MG63 (cell line): Measurements from ENCODE around the gene MAPK8IP1. TPM values are rescaled to one million over a fixed set of nuclear protein-coding genes. Genes with fewer than 3 reads are reported as not detected.

Source experiments
- DNase-seq: peaks from one replicate; pipeline ENCODE4 v3.0.0-alpha.2; 2020
- H3K27me3 ChIP-seq: fragments of 250-450 bp; sonication (Bioruptor Pico); 2 replicates; pipeline ENCODE4 v1.5.1; 2020; ENCODE audit warnings: mild to moderate bottlenecking, moderate library complexity
- H3K36me3 ChIP-seq: fragments of 250-450 bp; sonication (Bioruptor Pico); 2 replicates; pipeline ENCODE4 v1.5.1; 2020; ENCODE audit warnings: mild to moderate bottlenecking, moderate library complexity
- H3K4me3 ChIP-seq: fragments of 250-450 bp; sonication (Bioruptor Pico); 2 replicates; pipeline ENCODE4 v1.5.1; 2020; ENCODE audit warnings: mild to moderate bottlenecking, moderate library complexity
- H3K9me3 ChIP-seq: fragments of 250-450 bp; sonication (Bioruptor Pico); 2 replicates; pipeline ENCODE4 v1.5.1; 2020; ENCODE audit warnings: mild to moderate bottlenecking, moderate library complexity
- total RNA-seq: library from RNA; depleted of rRNA; stranded (reverse); fragments of >200 nt; shearing (Covaris generic); gene quantifications from 2 replicates; pipeline ENCODE4 v1.2.3, GENCODE V29; 2014; ENCODE audit warnings: low replicate concordance

The MAPK8IP1 gene
- total RNA-seq, 1 experiment from 2014 or later = 15.5 TPM

GRCh38 chr11:45855308-45855707 lies 30.1 kb upstream of the MAPK8IP1 start:
- peaks cover 3% of the 10 kb centered on the region for H3K36me3 ChIP-seq
- H3K27me3 ChIP-seq = no peaks in the 10 kb centered on the region
- no peaks in the 10 kb centered on the region for H3K9me3 ChIP-seq
- DNase-seq = no peak
- H3K4me3 ChIP-seq = no peak overlapping the region

DNA sequence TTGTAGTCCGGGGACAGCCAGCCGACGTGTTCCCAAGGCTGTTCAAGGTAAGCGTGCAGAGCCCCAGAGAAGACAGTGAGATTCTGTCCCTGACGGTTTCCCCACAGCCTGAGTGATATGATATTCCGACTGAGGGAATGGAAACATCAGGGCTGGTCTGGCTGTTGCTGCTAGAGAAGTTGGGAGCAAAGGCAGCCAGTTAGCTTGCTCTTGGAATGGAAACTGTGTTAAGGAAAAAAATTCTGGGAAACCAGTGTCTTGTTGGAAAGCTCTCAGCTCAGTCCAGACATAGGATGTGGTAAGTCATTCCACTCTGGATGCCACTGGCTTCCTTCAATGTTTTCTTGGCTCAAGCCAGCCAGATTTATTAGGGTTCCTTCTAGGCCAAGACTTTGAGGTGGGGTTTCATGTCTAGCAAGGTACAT lies 29.4 kb upstream of the MAPK8IP1 start:
- no peaks in the 10 kb centered on the region for H3K9me3 ChIP-seq
- no peaks in the 10 kb centered on the region for H3K27me3 ChIP-seq
- no peak overlapping the region for H3K4me3 ChIP-seq
- no peak for DNase-seq
- peaks cover 9% of the 10 kb centered on the region for H3K36me3 ChIP-seq

GRCh38 chr11:45857961-45858474 lies 27.4 kb upstream of the MAPK8IP1 start:
- H3K9me3 ChIP-seq = no peaks in the 10 kb centered on the region
- H3K36me3 ChIP-seq = peaks cover 16% of the 10 kb centered on the region
- H3K4me3 ChIP-seq = no peak overlapping the region
- H3K27me3 ChIP-seq = no peaks in the 10 kb centered on the region
- DNase-seq = peak; percentile 64

GRCh38 chr11:45858751-45859398 lies 26.6 kb upstream of the MAPK8IP1 start:
- Histone ChIP-seq H3K27me3 (no peaks in the 10 kb centered on the region), H3K36me3 (peaks cover 18% of the 10 kb centered on the region), H3K9me3 (no peaks in the 10 kb centered on the region), H3K4me3 (no peak overlapping the region)
- DNase-seq = no peak

DNA sequence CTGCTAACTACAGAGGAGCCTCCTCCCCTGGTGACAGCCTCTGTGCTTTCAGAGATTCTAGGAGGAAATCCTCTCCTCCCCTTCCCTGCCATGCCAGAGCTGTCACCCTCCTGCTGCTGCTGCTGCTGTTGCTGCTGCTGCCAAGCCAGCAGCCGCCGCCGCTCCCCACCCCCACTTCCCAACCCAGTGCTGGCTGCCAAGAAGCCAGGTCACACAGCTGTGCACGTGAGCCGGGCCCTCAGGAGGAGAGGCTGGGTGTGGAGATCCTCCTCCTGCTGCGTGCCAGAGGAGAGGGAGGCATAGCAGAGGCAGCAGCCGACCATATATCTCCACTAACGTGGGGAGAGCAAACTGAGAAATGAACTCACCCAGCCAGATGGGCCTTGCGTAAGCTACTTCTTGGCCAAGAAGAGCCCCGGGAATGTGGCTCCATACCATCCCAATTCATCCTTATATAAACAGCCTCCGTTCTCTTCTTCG lies 25.8 kb upstream of the MAPK8IP1 start:
- H3K27me3 ChIP-seq = no peaks in the 10 kb centered on the region
- H3K36me3 ChIP-seq = peaks cover 18% of the 10 kb centered on the region
- no peaks in the 10 kb centered on the region for H3K9me3 ChIP-seq
- peak; percentile 98 for DNase-seq
- no peak overlapping the region for H3K4me3 ChIP-seq

- Histone ChIP-seq H3K9me3 (no peaks in the 10 kb centered on the region), H3K27me3 (no peaks in the 10 kb centered on the region), H3K36me3 (peaks cover 18% of the 10 kb centered on the region), H3K4me3 (no peak overlapping the region)
- no peak for DNase-seq
Measured at GRCh38 chr11:45860348-45860747, 25.1 kb upstream of the MAPK8IP1 start.

- H3K4me3 ChIP-seq = no peak overlapping the region
- no peaks in the 10 kb centered on the region for H3K9me3 ChIP-seq
- no peaks in the 10 kb centered on the region for H3K27me3 ChIP-seq
- peaks cover 18% of the 10 kb centered on the region for H3K36me3 ChIP-seq
- DNase-seq = no peak
Measured at GRCh38 chr11:45860764-45861510, 24.5 kb upstream of the MAPK8IP1 start.

- DNase-seq = no peak
- Histone ChIP-seq H3K4me3 (no peak overlapping the region), H3K36me3 (peaks cover 14% of the 10 kb centered on the region), H3K27me3 (no peaks in the 10 kb centered on the region), H3K9me3 (no peaks in the 10 kb centered on the region)
Measured at GRCh38 chr11:45864041-45864440, 21.4 kb upstream of the MAPK8IP1 start.

- no peaks in the 10 kb centered on the region for H3K9me3 ChIP-seq
- no peaks in the 10 kb centered on the region; the same call in 1 of the 2 replicates for H3K36me3 ChIP-seq
Measured at GRCh38 chr11:45869551-45869950, 15.9 kb upstream of the MAPK8IP1 start.

DNA sequence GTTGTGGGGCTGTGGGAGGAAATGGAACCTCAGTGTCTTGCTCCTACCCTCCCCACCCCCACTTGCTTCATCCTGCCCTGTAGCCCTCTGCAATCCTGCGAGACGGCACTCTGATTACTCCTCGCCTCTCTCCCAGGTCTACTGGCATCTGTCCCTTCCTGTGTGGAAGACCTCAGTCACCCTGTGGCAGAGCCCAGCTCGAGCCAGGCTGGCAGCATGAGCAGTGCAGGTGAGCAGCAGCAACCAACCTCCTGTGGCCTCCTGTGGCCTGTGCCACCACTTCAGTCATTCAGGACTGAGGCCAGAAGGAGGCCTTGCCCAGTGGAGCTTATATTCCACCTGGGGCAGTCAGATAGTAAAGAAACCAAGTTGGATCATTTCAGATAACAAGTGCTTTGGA lies 14.7 kb upstream of the MAPK8IP1 start:
- Histone ChIP-seq H3K9me3 (no peaks in the 10 kb centered on the region), H3K27me3 (no peaks in the 10 kb centered on the region), H3K36me3 (no peaks in the 10 kb centered on the region; the same call in 1 of the 2 replicates), H3K4me3 (no peak overlapping the region)
- no peak for DNase-seq

More at GRCh38 chr11:45869551-45869950, 15.9 kb upstream of the MAPK8IP1 start:
- no peak for DNase-seq
- Histone ChIP-seq H3K27me3 (no peaks in the 10 kb centered on the region), H3K4me3 (no peak overlapping the region)

- H3K36me3 ChIP-seq = no peaks in the 10 kb centered on the region; the same call in 1 of the 2 replicates
- no peak for DNase-seq
Measured at GRCh38 chr11:45871638-45872037, 13.8 kb upstream of the MAPK8IP1 start.

GRCh38 chr11:45872651-45873356 lies 12.6 kb upstream of the MAPK8IP1 start:
- Histone ChIP-seq H3K27me3 (no peaks in the 10 kb centered on the region), H3K9me3 (no peaks in the 10 kb centered on the region), H3K36me3 (no peaks in the 10 kb centered on the region; the same call in 1 of the 2 replicates), H3K4me3 (no peak overlapping the region)
- DNase-seq = peak; percentile 38

More at GRCh38 chr11:45871638-45872037, 13.8 kb upstream of the MAPK8IP1 start:
- Histone ChIP-seq H3K27me3 (no peaks in the 10 kb centered on the region), H3K4me3 (no peak overlapping the region), H3K9me3 (no peaks in the 10 kb centered on the region)

GRCh38 chr11:45876401-45876800 lies 9.1 kb upstream of the MAPK8IP1 start:
- Histone ChIP-seq H3K9me3 (no peaks in the 10 kb centered on the region), H3K27me3 (no peaks in the 10 kb centered on the region), H3K36me3 (no peaks in the 10 kb centered on the region; the same call in 1 of the 2 replicates), H3K4me3 (no peak overlapping the region)
- no peak for DNase-seq

GRCh38 chr11:45877221-45877620 lies 8.2 kb upstream of the MAPK8IP1 start:
- Histone ChIP-seq H3K9me3 (no peaks in the 10 kb centered on the region), H3K4me3 (no peak overlapping the region), H3K27me3 (no peaks in the 10 kb centered on the region), H3K36me3 (no peaks in the 10 kb centered on the region; the same call in 1 of the 2 replicates)
- no peak for DNase-seq

- H3K9me3 ChIP-seq = no peaks in the 10 kb centered on the region
- H3K4me3 ChIP-seq = no peak overlapping the region
- DNase-seq = no peak
- H3K36me3 ChIP-seq = no peaks in the 10 kb centered on the region
- H3K27me3 ChIP-seq = no peaks in the 10 kb centered on the region
Measured at GRCh38 chr11:45877845-45878244, 7.6 kb upstream of the MAPK8IP1 start.

GRCh38 chr11:45879803-45880686 lies 5.4 kb upstream of the MAPK8IP1 start:
- no peak for DNase-seq
- no peaks in the 10 kb centered on the region for H3K9me3 ChIP-seq
- no peaks in the 10 kb centered on the region for H3K27me3 ChIP-seq
- no peak overlapping the region for H3K4me3 ChIP-seq
- no peaks in the 10 kb centered on the region for H3K36me3 ChIP-seq
